Right lobe of liver (tissue), 6 donors: ENCODE results near the gene PALB2. TPM values are rescaled to one million over a fixed set of nuclear protein-coding genes. Genes with fewer than 3 reads are reported as not detected.

Experiments used
- ATAC-seq, 4 donors: fragments of 200-7000 bp; cut with Tn5 transposase; one replicate each; pipeline ENCODE4 v1.9.1; 2020; ENCODE audit warnings: mild to moderate bottlenecking in 4 of 4, moderate library complexity in 4 of 4
- DNase-seq, 3 donors: peaks; one replicate each; pipeline ENCODE4 v3.0.0-alpha.2; 2020
- H3K27ac ChIP-seq, 3 donors: fragments of 200-600 bp; one replicate each; pipeline ENCODE4 v1.8.0; 2022
- H3K27me3 ChIP-seq, 2 donors: fragments of 200-600 bp; one replicate each; pipeline ENCODE4 v1.8.0; 2022
- H3K36me3 ChIP-seq, 4 donors: fragments of 200-600 bp; sonication (generic) in 1 of 4; one replicate each; pipeline versions ENCODE4 v1.5.1 to v1.8.0; 2017 to 2022; ENCODE audit warnings: control low read depth in 1 of 4
- H3K4me1 ChIP-seq, 4 donors: fragments of 200-600 bp; sonication (generic) in 1 of 4; one replicate each; pipeline versions ENCODE4 v1.5.1 to v1.8.0; 2017 to 2022; ENCODE audit warnings: control low read depth in 1 of 4
- H3K4me3 ChIP-seq, 3 donors: fragments of 200-600 bp; one replicate each; pipeline ENCODE4 v1.8.0; 2022
- H3K9me3 ChIP-seq, 4 donors: fragments of 200-600 bp; sonication (generic) in 1 of 4; one replicate each; pipeline versions ENCODE4 v1.5.1 to v1.8.0; 2017 to 2022; ENCODE audit warnings: control low read depth in 1 of 4
- POLR2A ChIP-seq: fragments of 450-650 bp; IDR thresholded peaks from one replicate; pipeline ENCODE4 v1.6.1; 2017; ENCODE audit warnings: antibody characterized with exemption, mild to moderate bottlenecking
- WGBS: methylation state at CpG from one replicate; pipeline ENCODE4 v1.1.6; 2018; ENCODE audit warnings: low coverage, low lambda C conversion rate; ENCODE audit not compliant: insufficient coverage; ENCODE audit errors: missing lambda C conversion rate; 5-methylcytosine and 5-hydroxymethylcytosine counted together
- intact Hi-C, 2 donors: fragments of 100-400 bp; cut with DNase I; formaldehyde crosslinking; loops; one replicate each; pipeline versions ENCODE4 v1.11.2 to v1.14.1; 2022
- total RNA-seq, 6 experiments: library from RNA; depleted of rRNA in 2 of 6; stranded (reverse); fragments of >200 nt in 2 of 6; fragmentation: NEBNext Ultra II Directional in 3 of 6; extraction: Animal tissue kit (Norgen Biotek cat#: 25700) in 3 of 6; gene quantifications; one replicate each; pipeline versions ENCODE4 v1.1.0 to v1.2.4, GENCODE V29; 2016 to 2023
- TF ChIP-seq, protein P1 (sequence below), 4 donors: fragments of 200-600 bp in 3 of 4; fragments of 450-650 bp in 1 of 4; IDR thresholded peaks; one replicate each; pipeline versions ENCODE4 v1.5.1 to v1.8.0; 2016 to 2022; ENCODE audit warnings: antibody characterized with exemption in 4 of 4, mild to moderate bottlenecking in 2 of 4
- donor health status: DM: no; HTN: yes; CAD: no.
- donor health status: DM: no; HTN: no; CAD: no.
- donor health status: DM: no; HTN: no; CAD: no.
- donor health status: DM: no; HTN: yes; CAD: no.
- donor health status: DM: no; HTN: yes; CAD: no.

PALB2 gene
- total RNA-seq, 6 experiments from 2014 or later: 4.3 to 7.7 (median 5.4) TPM

DNA sequence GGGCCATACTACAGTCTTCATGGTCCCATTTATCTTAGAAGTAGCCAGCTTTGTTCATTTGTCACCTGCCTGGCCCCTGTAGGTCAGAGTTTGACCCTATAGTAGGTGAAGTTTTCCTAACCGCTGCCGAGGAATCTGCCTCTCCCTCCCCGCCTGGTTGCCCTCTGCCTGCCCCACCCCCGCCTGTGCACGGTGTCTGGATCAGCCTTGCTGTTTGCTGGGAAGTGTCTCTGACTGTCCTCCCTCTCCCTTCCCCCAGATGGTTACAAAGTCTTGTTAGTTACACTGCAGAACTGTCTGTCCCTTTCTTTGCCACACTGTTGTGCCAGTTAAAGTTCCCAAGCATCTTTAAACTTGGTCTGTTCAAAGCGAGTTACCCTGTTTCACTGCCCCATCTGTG is 77.9 kb downstream of the PALB2 start:
- Histone ChIP-seq H3K4me1 (peaks cover 0 to 10% (median 5%) of the 10 kb centered on the region in 4 donors), H3K36me3 (peaks cover 14 to 84% (median 34%) of the 10 kb centered on the region in 4 donors), H3K9me3 (no peaks in the 10 kb centered on the region), H3K27me3 (no peaks in the 10 kb centered on the region), H3K4me3 (no peak overlapping the region), H3K27ac (no peak overlapping the region)
- DNase-seq (no peak), ATAC-seq (no peak)
- TF ChIP-seq, protein P1, sequence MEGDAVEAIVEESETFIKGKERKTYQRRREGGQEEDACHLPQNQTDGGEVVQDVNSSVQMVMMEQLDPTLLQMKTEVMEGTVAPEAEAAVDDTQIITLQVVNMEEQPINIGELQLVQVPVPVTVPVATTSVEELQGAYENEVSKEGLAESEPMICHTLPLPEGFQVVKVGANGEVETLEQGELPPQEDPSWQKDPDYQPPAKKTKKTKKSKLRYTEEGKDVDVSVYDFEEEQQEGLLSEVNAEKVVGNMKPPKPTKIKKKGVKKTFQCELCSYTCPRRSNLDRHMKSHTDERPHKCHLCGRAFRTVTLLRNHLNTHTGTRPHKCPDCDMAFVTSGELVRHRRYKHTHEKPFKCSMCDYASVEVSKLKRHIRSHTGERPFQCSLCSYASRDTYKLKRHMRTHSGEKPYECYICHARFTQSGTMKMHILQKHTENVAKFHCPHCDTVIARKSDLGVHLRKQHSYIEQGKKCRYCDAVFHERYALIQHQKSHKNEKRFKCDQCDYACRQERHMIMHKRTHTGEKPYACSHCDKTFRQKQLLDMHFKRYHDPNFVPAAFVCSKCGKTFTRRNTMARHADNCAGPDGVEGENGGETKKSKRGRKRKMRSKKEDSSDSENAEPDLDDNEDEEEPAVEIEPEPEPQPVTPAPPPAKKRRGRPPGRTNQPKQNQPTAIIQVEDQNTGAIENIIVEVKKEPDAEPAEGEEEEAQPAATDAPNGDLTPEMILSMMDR (IDR thresholded peaks at IDR 0.05): no peak
- TF ChIP-seq POLR2A: no peak
- WGBS: 94% methylated on average over 2 of the region's 6 CpGs
- intact Hi-C loops: no loop called here

DNA sequence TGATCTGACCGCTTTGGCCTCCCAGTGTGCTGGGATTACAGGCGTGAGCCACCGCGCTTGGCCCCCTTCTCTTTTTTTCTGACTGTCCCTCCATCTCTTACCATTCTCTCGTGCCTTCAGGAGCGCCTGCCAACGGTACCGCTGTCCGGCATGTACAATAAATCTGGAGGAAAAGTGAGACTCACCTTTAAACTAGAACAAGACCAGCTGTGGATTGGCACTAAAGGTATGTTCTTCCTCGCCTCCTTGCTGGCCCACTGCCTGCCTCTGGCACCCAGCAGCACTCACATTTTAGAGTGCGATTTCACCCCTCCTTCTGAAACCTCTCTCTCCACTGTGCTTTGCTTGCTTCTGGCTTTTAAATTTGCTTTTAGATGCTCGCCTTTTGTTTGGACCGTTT is 78.6 kb downstream of the PALB2 start:
- Histone ChIP-seq H3K4me3 (no peak overlapping the region), H3K27ac (no peak overlapping the region), H3K36me3 (peaks cover 14 to 77% (median 30%) of the 10 kb centered on the region in 4 donors), H3K9me3 (no peaks in the 10 kb centered on the region), H3K4me1 (peaks cover 0 to 10% (median 5%) of the 10 kb centered on the region in 4 donors), H3K27me3 (no peaks in the 10 kb centered on the region)
- intact Hi-C loops: no loop called here
- WGBS: 97% methylated on average over 13 of the region's 13 CpGs
- no peak for DNase-seq
- TF ChIP-seq POLR2A: no peak
- TF ChIP-seq, protein P1 (IDR thresholded peaks at IDR 0.05): no peak
- no peak for ATAC-seq

DNA sequence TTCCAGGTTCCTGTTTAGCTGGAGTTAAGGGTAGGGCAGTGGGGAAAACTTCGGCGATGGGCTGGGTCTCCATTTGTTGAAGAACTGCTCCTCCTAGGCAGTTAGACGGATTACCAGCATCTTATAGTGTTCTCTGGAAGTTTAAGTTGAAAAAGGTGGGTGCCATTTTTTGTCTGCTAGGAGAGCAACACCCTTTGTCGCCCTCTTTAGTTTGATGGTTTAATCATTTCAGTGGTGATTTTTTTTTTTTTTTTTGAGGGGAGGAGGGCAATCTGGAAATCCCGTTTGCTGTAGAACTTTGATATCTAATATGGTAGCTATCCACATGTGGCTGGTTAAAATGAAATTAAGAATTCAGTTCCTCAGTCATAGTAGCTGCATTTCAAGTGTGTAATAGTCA is 79.5 kb downstream of the PALB2 start:
- ATAC-seq (no peak), DNase-seq (no peak)
- intact Hi-C loops: no loop called here
- Histone ChIP-seq H3K36me3 (peaks cover 8 to 68% (median 22%) of the 10 kb centered on the region in 4 donors), H3K27ac (no peak overlapping the region), H3K4me1 (peaks cover 0 to 10% (median 5%) of the 10 kb centered on the region in 4 donors), H3K4me3 (no peak overlapping the region), H3K9me3 (no peaks in the 10 kb centered on the region), H3K27me3 (no peaks in the 10 kb centered on the region)
- 86% methylated on average over 5 of the region's 5 CpGs for WGBS
- TF ChIP-seq, protein P1 (IDR thresholded peaks at IDR 0.05): no peak
- TF ChIP-seq POLR2A: no peak

GRCh38 chr16:23557779-23558702 is 83.1 kb downstream of the PALB2 start:
- peak overlapping the region; percentile 53 to 99 (median 66) for H3K4me3 ChIP-seq
- H3K4me1 ChIP-seq: peaks cover 0 to 15% (median 7%) of the 10 kb centered on the region in 4 donors
- TF ChIP-seq POLR2A: no peak
- TF ChIP-seq, protein P1 (IDR thresholded peaks at IDR 0.05): no peak
- intact Hi-C loops: no loop called here
- DNase-seq (peak in 1 of 3 donors; percentile 55), ATAC-seq (peak in 1 of 4 donors; percentile 3)
- peaks cover 2 to 37% (median 9%) of the 10 kb centered on the region in 4 donors for H3K36me3 ChIP-seq
- H3K9me3 ChIP-seq: no peaks in the 10 kb centered on the region
- WGBS: 18% methylated on average over 4 of the region's 60 CpGs
- no peaks in the 10 kb centered on the region for H3K27me3 ChIP-seq
- H3K27ac ChIP-seq: peak overlapping the region; percentile 51 to 86 (median 55)
